ENCODE data around the gene ARSA. TPM values are rescaled to one million over a fixed set of nuclear protein-coding genes. Genes with fewer than 3 reads are reported as not detected.

ARSA gene
- total and polyA plus RNA-seq, 2 experiments from 2014 or later, result 8.1 to 8.2 TPM

- no peak for TF ChIP-seq ZNF462 (CRISPR knock-in tag; IDR thresholded peaks at IDR 0.05)
Measured at GRCh38 chr22:50585238-50585637, 42.7 kb downstream of the ARSA start (continued).

DNA sequence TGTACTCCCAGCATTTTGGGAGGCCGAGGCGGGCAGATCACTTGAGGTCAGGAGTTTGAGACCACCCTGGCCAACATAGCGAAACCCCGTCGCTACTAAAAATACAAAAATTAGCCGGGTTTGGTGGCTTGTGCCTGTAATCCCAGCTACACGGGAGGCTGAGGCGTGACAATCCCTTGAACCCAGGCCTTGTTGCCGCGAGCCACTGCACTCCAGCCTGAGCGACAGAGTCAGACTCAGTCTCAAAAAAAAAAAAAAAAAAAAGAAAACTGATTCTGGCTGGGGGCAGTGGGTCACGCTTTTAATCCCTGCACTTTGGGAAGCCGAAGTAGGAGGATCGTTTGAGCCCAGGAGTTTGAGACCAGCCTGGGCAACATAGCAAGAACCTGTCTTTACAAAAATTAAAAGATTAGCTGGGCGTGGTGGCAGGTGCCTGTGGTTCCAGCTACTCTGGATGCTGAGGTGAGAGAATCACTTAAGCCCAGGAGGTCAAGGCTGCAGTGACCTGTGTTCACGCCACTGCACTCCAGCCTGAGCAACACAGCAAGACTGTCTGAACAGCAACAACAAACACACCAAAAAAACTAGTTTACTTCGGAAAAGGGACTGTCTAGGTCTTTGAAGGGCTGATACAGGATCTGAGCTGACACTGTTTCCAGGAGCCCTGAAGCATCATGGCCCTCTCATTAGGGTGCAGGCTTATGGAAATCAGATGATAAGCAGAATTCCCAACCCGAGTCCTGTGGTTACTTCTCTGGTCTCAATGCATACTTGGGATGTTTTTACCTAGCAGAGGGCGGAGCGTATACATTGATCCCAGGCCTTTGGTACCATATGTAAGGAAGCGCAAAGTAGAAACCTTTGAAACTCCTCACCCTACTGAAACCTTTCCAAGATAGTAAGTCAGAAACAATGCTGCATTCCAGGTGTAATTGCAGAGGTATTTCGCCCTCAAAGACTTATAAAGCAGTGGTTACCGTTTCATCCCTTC lies 43.6 kb downstream of the ARSA start:
- H3K4me1 ChIP-seq (ENCODE audit: insufficient read depth), result peaks cover 8% of the 10 kb centered on the region
- no peak overlapping the region for H3K4me3 ChIP-seq
- H3K9me2 ChIP-seq (ENCODE audit: insufficient read depth), result no peaks in the 10 kb centered on the region
- Mint-ChIP-seq H3K27ac (no peak overlapping the region), H3K36me3 (ENCODE audit: low read depth) (no peaks in the 10 kb centered on the region; the same call in 2 of the 3 replicates), H3K27me3 (ENCODE audit: insufficient read depth, low read depth, poor library complexity) (peaks cover 10% of the 10 kb centered on the region), H3K4me3 (peak overlapping the region; percentile 86), H3K9me3 (no peaks in the 10 kb centered on the region), H3K4me1 (peaks cover 7% of the 10 kb centered on the region)
- peak; percentile 55 for DNase-seq (ENCODE audit: low spot score)
- no peaks in the 10 kb centered on the region for H3K36me3 ChIP-seq (ENCODE audit: insufficient read depth)
- H3K27ac ChIP-seq (ENCODE audit: low read depth), result no peak overlapping the region
- no peak overlapping the region for H2AFZ ChIP-seq
- no peaks in the 10 kb centered on the region for H3K79me2 ChIP-seq (replicated peaks; ENCODE audit: insufficient read depth)
- peaks cover 3% of the 10 kb centered on the region; the same call in 1 of the 2 replicates for H4K20me1 ChIP-seq (replicated peaks; ENCODE audit: insufficient read depth)
- peaks cover 15% of the 10 kb centered on the region for H3F3A ChIP-seq (replicated peaks; ENCODE audit: low read depth)
- peak overlapping the region; percentile 90; the same call in 1 of the 2 replicates for H3K4me2 ChIP-seq
- no peak for ATAC-seq
- peaks cover 10% of the 10 kb centered on the region; the same call in 1 of the 2 replicates for H3K27me3 ChIP-seq (ENCODE audit: insufficient read depth)
- TF ChIP-seq NANOG (IDR thresholded peaks at IDR 0.05; ENCODE audit: borderline replicate concordance), result no peak
- TF ChIP-seq POLR2AphosphoS5 (IDR thresholded peaks at IDR 0.05; ENCODE audit: low read depth), result no peak
- TF ChIP-seq, protein P1, sequence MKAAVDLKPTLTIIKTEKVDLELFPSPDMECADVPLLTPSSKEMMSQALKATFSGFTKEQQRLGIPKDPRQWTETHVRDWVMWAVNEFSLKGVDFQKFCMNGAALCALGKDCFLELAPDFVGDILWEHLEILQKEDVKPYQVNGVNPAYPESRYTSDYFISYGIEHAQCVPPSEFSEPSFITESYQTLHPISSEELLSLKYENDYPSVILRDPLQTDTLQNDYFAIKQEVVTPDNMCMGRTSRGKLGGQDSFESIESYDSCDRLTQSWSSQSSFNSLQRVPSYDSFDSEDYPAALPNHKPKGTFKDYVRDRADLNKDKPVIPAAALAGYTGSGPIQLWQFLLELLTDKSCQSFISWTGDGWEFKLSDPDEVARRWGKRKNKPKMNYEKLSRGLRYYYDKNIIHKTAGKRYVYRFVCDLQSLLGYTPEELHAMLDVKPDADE (IDR thresholded peaks at IDR 0.05), result no peak
- no peak for TF ChIP-seq EZH2 (IDR thresholded peaks at IDR 0.05; ENCODE audit: low read depth, unreplicated experiment)
- TF ChIP-seq ZNF114 (CRISPR knock-in tag; IDR thresholded peaks at IDR 0.05), result no peak
- TF ChIP-seq EZH2phosphoT487 (IDR thresholded peaks at IDR 0.05; ENCODE audit: unreplicated experiment), result no peak

Data from GM23338 (cell line).